Breast epithelium (tissue), 4 donors: ENCODE data around the gene CDIPT. TPM values are rescaled to one million over a fixed set of nuclear protein-coding genes. Genes with fewer than 3 reads are reported as not detected.

ENCODE experiments used
- DNase-seq, 2 donors: peaks; one replicate each; pipeline ENCODE4 v3.0.0-alpha.2; 2019; ENCODE audit warnings: low spot score in 2 of 2
- H3K27ac ChIP-seq, 2 donors: fragments of 200-600 bp; sonication (generic) in 1 of 2; one replicate each; pipeline ENCODE4 v1.5.1; 2016 to 2019; ENCODE audit warnings: mild to moderate bottlenecking in 1 of 2
- H3K27me3 ChIP-seq, 2 donors: fragments of 200-600 bp; sonication (generic) in 1 of 2; one replicate each; pipeline versions ENCODE4 v1.5.1 to v1.6.0; 2017 to 2019; ENCODE audit warnings: control low read depth in 1 of 2, mild to moderate bottlenecking in 1 of 2
- H3K36me3 ChIP-seq: fragments of 200-600 bp; one replicate; pipeline ENCODE4 v1.5.1; 2019
- H3K4me1 ChIP-seq, 2 donors: fragments of 200-600 bp; sonication (generic); one replicate each; pipeline ENCODE4 v1.5.1; 2016 to 2019; ENCODE audit warnings: control low read depth in 1 of 2
- H3K4me3 ChIP-seq, 3 donors: fragments of 200-600 bp; sonication (generic); 1 replicate in 2 of 3; 2 replicates in 1 of 3; pipeline ENCODE4 v1.5.1; 2016 to 2019; ENCODE audit warnings: mild to moderate bottlenecking in 3 of 3, moderate library complexity in 2 of 3
- H3K9me3 ChIP-seq, 2 donors: fragments of 200-600 bp; sonication (generic) in 1 of 2; one replicate each; pipeline ENCODE4 v1.5.1; 2016 to 2019; ENCODE audit warnings: control low read depth in 1 of 2
- POLR2A ChIP-seq: fragments of 450-650 bp; IDR thresholded peaks from one replicate; pipeline ENCODE4 v1.6.1; 2016; ENCODE audit warnings: antibody characterized with exemption, mild to moderate bottlenecking, moderate library complexity
- POLR2AphosphoS5 ChIP-seq, 3 donors: sonication (generic); formaldehyde crosslinking; IDR thresholded peaks; one replicate each; pipeline ENCODE4 v1.6.1; 2017; ENCODE audit warnings: antibody characterized with exemption in 3 of 3
- intact Hi-C: fragments of 100-400 bp; cut with DNase I; formaldehyde crosslinking; loops from one replicate; pipeline ENCODE4 v1.15.1; 2023; ENCODE audit warnings: low total_unique reads
- total RNA-seq, 3 donors: library from RNA; depleted of rRNA; stranded (reverse); fragments of >200 nt; gene quantifications; one replicate each; pipeline ENCODE4 v1.1.0, GENCODE V29; 2016
- TF ChIP-seq, protein P1 (sequence below), 3 donors: fragments of 450-650 bp; IDR thresholded peaks; one replicate each; pipeline ENCODE4 v1.5.1; 2016 to 2017; ENCODE audit warnings: antibody characterized with exemption in 3 of 3, mild to moderate bottlenecking in 3 of 3, moderate library complexity in 3 of 3

CDIPT gene
- total RNA-seq, 3 donors from 2014 or later: 102 to 119 (median 117) TPM

DNA sequence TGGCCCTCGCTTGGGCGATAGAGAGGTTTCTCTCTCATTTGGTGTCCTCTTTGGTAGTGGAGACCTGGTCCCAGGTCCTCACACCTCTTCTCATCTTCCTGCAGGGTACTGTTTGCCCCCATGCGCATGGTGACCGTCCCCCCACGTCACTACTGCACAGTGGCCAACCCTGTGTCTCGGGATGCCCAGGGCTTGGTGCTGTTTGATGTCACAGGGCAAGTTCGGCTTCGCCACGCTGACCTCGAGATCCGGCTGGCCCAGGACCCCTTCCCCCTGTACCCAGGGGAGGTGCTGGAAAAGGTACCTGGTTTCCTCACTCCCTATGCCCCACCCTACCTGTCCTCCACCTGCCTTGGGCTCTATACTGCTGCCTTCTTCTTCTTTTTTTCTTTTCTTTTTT, 32.3 kb downstream of the CDIPT start:
- TF ChIP-seq, protein P1, sequence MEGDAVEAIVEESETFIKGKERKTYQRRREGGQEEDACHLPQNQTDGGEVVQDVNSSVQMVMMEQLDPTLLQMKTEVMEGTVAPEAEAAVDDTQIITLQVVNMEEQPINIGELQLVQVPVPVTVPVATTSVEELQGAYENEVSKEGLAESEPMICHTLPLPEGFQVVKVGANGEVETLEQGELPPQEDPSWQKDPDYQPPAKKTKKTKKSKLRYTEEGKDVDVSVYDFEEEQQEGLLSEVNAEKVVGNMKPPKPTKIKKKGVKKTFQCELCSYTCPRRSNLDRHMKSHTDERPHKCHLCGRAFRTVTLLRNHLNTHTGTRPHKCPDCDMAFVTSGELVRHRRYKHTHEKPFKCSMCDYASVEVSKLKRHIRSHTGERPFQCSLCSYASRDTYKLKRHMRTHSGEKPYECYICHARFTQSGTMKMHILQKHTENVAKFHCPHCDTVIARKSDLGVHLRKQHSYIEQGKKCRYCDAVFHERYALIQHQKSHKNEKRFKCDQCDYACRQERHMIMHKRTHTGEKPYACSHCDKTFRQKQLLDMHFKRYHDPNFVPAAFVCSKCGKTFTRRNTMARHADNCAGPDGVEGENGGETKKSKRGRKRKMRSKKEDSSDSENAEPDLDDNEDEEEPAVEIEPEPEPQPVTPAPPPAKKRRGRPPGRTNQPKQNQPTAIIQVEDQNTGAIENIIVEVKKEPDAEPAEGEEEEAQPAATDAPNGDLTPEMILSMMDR (IDR thresholded peaks at IDR 0.05): no peak
- TF ChIP-seq POLR2A (no peak), POLR2AphosphoS5 (IDR thresholded peaks at IDR 0.05) (no peak)
- Histone ChIP-seq H3K4me3 (no peak overlapping the region), H3K27ac (peak overlapping the region; percentile 22 to 45), H3K36me3 (no peaks in the 10 kb centered on the region), H3K9me3 (no peaks in the 10 kb centered on the region), H3K4me1 (peaks cover 0 to 5% of the 10 kb centered on the region in 2 donors), H3K27me3 (no peaks in the 10 kb centered on the region)
- no peak for DNase-seq
- intact Hi-C loops: no loop called here

DNA sequence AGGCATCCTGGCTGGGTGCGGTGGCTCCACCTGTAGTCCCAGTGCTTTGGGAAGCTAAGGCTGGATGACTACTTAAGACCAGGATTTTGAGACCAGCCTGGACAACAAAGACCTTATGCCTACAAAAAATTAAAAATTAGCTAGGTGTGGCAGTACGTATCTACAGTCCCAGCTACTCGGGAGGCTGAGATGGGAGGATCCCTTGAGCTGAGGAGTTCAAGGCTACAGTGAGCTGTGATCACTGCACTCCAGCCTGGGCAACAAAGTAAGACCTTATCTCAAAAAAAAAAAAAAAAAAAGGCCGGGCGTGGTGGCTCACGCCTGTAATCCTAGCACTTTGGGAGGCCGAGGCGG, 36.7 kb downstream of the CDIPT start:
- intact Hi-C loops: no loop called here
- Histone ChIP-seq H3K4me1 (peaks cover 12 to 30% of the 10 kb centered on the region in 2 donors), H3K4me3 (no peak overlapping the region), H3K36me3 (no peaks in the 10 kb centered on the region), H3K9me3 (no peaks in the 10 kb centered on the region), H3K27me3 (no peaks in the 10 kb centered on the region), H3K27ac (peak overlapping the region; percentile 86 to 93)
- TF ChIP-seq POLR2AphosphoS5 (IDR thresholded peaks at IDR 0.05) (no peak), POLR2A (no peak)
- TF ChIP-seq, protein P1 (IDR thresholded peaks at IDR 0.05): no peak
- DNase-seq: no peak

DNA sequence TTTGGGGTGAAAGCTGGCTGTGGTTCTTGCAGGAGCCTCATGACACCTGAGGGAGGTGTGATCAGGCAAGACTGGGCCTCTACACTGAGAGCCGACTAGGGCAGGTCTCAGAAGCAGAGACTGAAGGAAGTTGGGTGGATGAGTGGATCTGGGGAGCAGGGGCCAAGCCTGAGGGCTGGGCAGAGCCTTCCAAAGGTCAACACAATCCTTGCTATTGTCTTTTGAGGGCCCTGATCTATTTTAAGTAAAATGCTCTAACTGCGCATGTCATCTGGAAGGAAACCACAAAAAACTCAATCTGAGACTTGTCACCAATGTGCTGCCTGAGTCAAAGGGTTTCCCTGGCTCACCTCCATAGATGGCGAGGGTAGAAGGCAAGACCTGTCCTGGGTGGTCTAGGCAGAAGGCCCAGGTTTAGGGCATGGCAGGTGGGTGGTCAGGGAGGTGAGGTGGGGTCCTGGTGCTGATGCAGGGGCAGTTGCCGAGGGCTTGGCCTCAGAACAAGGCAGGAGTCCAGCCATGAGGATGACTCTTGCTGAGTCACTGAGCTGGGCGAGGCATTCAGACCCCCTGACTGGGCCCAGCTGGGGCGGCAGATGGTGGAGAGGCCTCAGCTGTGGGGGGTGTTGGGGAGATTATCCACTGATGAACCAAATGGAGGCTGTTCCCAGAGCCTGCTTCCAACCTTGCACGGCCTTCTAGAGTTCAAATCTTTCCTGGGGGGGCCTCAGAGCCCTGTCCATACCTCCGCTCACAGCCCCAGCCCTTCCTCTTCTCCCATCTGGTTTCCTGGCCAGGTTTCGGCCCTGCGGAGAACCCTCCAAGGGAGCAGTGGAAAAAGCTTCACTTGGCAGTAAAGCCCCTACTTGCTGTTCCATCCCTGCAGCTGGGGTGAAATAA, 37.6 kb downstream of the CDIPT start:
- no peaks in the 10 kb centered on the region for H3K27me3 ChIP-seq
- TF ChIP-seq POLR2AphosphoS5 (IDR thresholded peaks at IDR 0.05): peak in 1 of 3 donors; percentile 7
- TF ChIP-seq, protein P1 (IDR thresholded peaks at IDR 0.05): no peak
- H3K4me1 ChIP-seq: peaks cover 13 to 30% of the 10 kb centered on the region in 2 donors
- no peaks in the 10 kb centered on the region for H3K36me3 ChIP-seq
- intact Hi-C loops: no loop called here
- DNase-seq: no peak
- H3K9me3 ChIP-seq: no peaks in the 10 kb centered on the region
- peak overlapping the region in 2 of 3 donors; percentile 1 to 27 for H3K4me3 ChIP-seq
- peak overlapping the region; percentile 86 to 93 for H3K27ac ChIP-seq

DNA sequence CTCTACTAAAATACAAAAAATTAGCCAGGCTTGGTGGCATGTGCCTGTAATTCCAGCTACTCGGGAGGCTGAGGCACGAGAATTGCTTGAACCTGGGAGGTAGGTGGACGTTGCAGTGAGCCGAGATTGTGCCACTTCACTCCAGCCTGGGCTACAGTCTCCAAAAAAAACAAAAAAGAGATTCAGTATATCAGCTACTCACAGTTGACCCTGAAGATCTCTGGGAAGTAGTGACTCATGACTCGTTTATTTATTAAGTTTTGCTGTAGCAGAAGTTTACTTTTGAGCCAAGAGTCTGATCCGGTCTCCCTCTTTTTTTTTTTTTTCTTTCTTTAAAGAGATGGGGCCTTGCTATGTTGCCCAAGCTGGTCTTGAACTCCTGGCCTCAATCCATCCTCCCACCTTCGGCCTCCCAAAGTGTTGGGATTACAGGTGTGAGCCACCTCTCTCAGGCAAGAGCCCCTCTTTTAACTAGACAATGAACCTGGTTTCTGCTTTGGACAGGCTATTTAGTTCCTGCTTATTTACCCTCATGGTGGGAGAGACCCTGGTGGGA, 38.4 kb downstream of the CDIPT start:
- Histone ChIP-seq H3K4me1 (peaks cover 13 to 37% of the 10 kb centered on the region in 2 donors), H3K4me3 (peak overlapping the region in 2 of 3 donors; percentile 1 to 27), H3K27me3 (no peaks in the 10 kb centered on the region), H3K9me3 (no peaks in the 10 kb centered on the region), H3K36me3 (no peaks in the 10 kb centered on the region), H3K27ac (peak overlapping the region; percentile 86 to 93)
- no peak for TF ChIP-seq POLR2AphosphoS5 (IDR thresholded peaks at IDR 0.05)
- TF ChIP-seq POLR2A: no peak
- TF ChIP-seq, protein P1 (IDR thresholded peaks at IDR 0.05): no peak
- no peak for DNase-seq
- intact Hi-C loops: no loop called here

DNA sequence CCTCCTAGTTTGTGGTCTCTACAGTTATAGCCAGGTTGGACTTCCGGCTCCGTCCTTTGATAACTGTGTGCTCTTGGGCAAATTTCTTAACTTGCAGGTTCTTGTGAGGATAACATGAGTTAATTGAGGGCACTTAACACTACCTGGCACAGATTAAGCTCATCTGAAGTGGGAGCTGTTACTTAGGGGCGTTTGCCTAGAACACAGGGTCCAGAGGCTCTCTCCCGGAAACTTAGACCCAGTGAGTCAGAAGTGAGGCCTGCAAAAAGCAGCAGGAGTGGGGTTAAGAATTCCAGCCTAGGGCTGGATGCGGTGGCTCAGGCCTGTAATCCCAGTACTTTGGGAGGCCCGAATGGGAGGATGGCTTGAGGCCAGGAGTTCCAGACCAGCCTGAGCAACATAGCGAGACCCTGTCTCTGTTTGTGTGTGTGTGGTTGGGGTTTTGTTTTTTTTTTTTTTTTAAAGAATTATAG, 41.3 kb downstream of the CDIPT start:
- no peaks in the 10 kb centered on the region for H3K36me3 ChIP-seq
- DNase-seq: no peak
- H3K4me1 ChIP-seq: peaks cover 13 to 41% of the 10 kb centered on the region in 2 donors
- H3K9me3 ChIP-seq: no peaks in the 10 kb centered on the region
- intact Hi-C loops: no loop called here
- no peaks in the 10 kb centered on the region for H3K27me3 ChIP-seq
- peak overlapping the region; percentile 68 to 73 (median 70) for H3K4me3 ChIP-seq
- peak overlapping the region; percentile 93 to 98 for H3K27ac ChIP-seq
- TF ChIP-seq, protein P1 (IDR thresholded peaks at IDR 0.05): no peak
- no peak for TF ChIP-seq POLR2A
- TF ChIP-seq POLR2AphosphoS5 (IDR thresholded peaks at IDR 0.05): peak in 2 of 3 donors; percentile 8 to 17
